DOHH2 (cell line): Measurements from ENCODE around the gene CGNL1.

Experiments used
- H3F3A ChIP-seq: fragments of 200-600 bp; sonication (generic), shearing (Covaris generic); 2 replicates; pipeline ENCODE4 v1.6.0; 2016; ENCODE audit warnings: antibody characterized with exemption, mild to moderate bottlenecking; ENCODE audit not compliant: control insufficient read depth, insufficient read depth
- H3K27ac ChIP-seq: fragments of 200-600 bp; sonication (generic); 2 replicates; pipeline ENCODE4 v1.5.1; 2014; ENCODE audit warnings: low read depth, mild to moderate bottlenecking, low read length, moderate library complexity
- H3K27me3 ChIP-seq: fragments of 200-600 bp; sonication (generic); 2 replicates; pipeline ENCODE4 v1.6.1; 2014; ENCODE audit warnings: mild to moderate bottlenecking, low read length, mixed read lengths; ENCODE audit not compliant: control insufficient read depth
- H3K36me3 ChIP-seq: fragments of 200-600 bp; sonication (generic); 2 replicates; pipeline ENCODE4 v1.6.1; 2014; ENCODE audit warnings: mild to moderate bottlenecking, low read length, moderate library complexity, mixed read lengths; ENCODE audit not compliant: control insufficient read depth
- H3K4me1 ChIP-seq: fragments of 200-600 bp; sonication (generic); 2 replicates; pipeline ENCODE4 v1.6.1; 2014; ENCODE audit warnings: mild to moderate bottlenecking, low read length, mixed read lengths; ENCODE audit not compliant: control insufficient read depth
- H3K4me2 ChIP-seq: fragments of 200-600 bp; sonication (generic); 2 replicates; pipeline ENCODE4 v1.6.0; 2014; ENCODE audit warnings: mild to moderate bottlenecking, low read length, moderate library complexity
- H3K4me3 ChIP-seq: fragments of 200-600 bp; sonication (generic); 2 replicates; pipeline ENCODE4 v1.5.1; 2014; ENCODE audit warnings: mild to moderate bottlenecking, low read length, mixed read lengths
- H3K79me2 ChIP-seq: fragments of 200-600 bp; sonication (generic); 2 replicates; pipeline ENCODE4 v1.6.1; 2014; ENCODE audit warnings: mild to moderate bottlenecking, low read length, mixed read lengths; ENCODE audit not compliant: control insufficient read depth
- H3K9me2 ChIP-seq: fragments of 200-600 bp; sonication (generic); replicated peaks from 2 replicates; pipeline ENCODE4 v1.6.1; 2014; ENCODE audit warnings: mild to moderate bottlenecking, low read length, mixed read lengths; ENCODE audit not compliant: control insufficient read depth
- H3K9me3 ChIP-seq: fragments of 200-600 bp; sonication (generic); 2 replicates; pipeline ENCODE4 v1.6.1; 2014; ENCODE audit warnings: antibody characterized with exemption, low read length, mixed read lengths; ENCODE audit not compliant: control insufficient read depth, insufficient read depth
- H4K20me1 ChIP-seq: fragments of 200-600 bp; sonication (generic); 2 replicates; pipeline ENCODE4 v1.6.0; 2014; ENCODE audit warnings: low read depth, mild to moderate bottlenecking, antibody characterized with exemption, low read length, moderate library complexity; ENCODE audit not compliant: control insufficient read depth, insufficient read depth
- CTCF ChIP-seq: fragments of 200-600 bp; sonication (generic); IDR thresholded peaks from one replicate; pipeline ENCODE4 v1.5.1; 2014; ENCODE audit warnings: antibody characterized with exemption, mild to moderate bottlenecking, low read depth, low read length; ENCODE audit not compliant: poor library complexity, severe bottlenecking
- EZH2phosphoT487 ChIP-seq: fragments of 200-600 bp; sonication (generic); IDR thresholded peaks from 2 replicates; pipeline ENCODE4 v1.6.1; 2017; ENCODE audit warnings: borderline replicate concordance, mild to moderate bottlenecking, antibody characterized with exemption, low read length, moderate library complexity, mixed read lengths

CGNL1 gene

GRCh38 chr15:57472861-57473260, 96.6 kb downstream of the CGNL1 start:
- no peaks in the 10 kb centered on the region for H3K36me3 ChIP-seq
- H3K4me2 ChIP-seq = no peak overlapping the region
- H3K27me3 ChIP-seq = peaks cover 17% of the 10 kb centered on the region; the same call in 1 of the 2 replicates
- H3F3A ChIP-seq = no peaks in the 10 kb centered on the region
- H3K9me2 ChIP-seq = no peaks in the 10 kb centered on the region
- H4K20me1 ChIP-seq = no peaks in the 10 kb centered on the region
- no peak overlapping the region for H3K4me3 ChIP-seq
- no peaks in the 10 kb centered on the region for H3K9me3 ChIP-seq
- no peak overlapping the region for H3K27ac ChIP-seq
- no peaks in the 10 kb centered on the region for H3K4me1 ChIP-seq
- no peaks in the 10 kb centered on the region for H3K79me2 ChIP-seq
- TF ChIP-seq EZH2phosphoT487 (no peak), CTCF (no peak)

- Histone ChIP-seq H3K9me2 (no peaks in the 10 kb centered on the region), H3K4me2 (no peak overlapping the region), H3K4me3 (no peak overlapping the region), H3K4me1 (no peaks in the 10 kb centered on the region), H4K20me1 (no peaks in the 10 kb centered on the region), H3F3A (no peaks in the 10 kb centered on the region), H3K9me3 (no peaks in the 10 kb centered on the region), H3K27me3 (peaks cover 9% of the 10 kb centered on the region; the same call in 1 of the 2 replicates), H3K36me3 (no peaks in the 10 kb centered on the region), H3K79me2 (no peaks in the 10 kb centered on the region), H3K27ac (no peak overlapping the region)
- TF ChIP-seq CTCF (no peak), EZH2phosphoT487 (no peak)
Observed at GRCh38 chr15:57476533-57476975, 100.2 kb downstream of the CGNL1 start.

- H3K4me3 ChIP-seq = no peak overlapping the region
- TF ChIP-seq CTCF (no peak), EZH2phosphoT487 (no peak)
- no peaks in the 10 kb centered on the region for H4K20me1 ChIP-seq
- no peaks in the 10 kb centered on the region for H3K79me2 ChIP-seq
- no peaks in the 10 kb centered on the region for H3K9me2 ChIP-seq
- no peaks in the 10 kb centered on the region for H3K36me3 ChIP-seq
- H3K27ac ChIP-seq = no peak overlapping the region
- no peaks in the 10 kb centered on the region for H3K4me1 ChIP-seq
- peaks cover 3% of the 10 kb centered on the region; the same call in 1 of the 2 replicates for H3K27me3 ChIP-seq
- no peaks in the 10 kb centered on the region for H3F3A ChIP-seq
- H3K4me2 ChIP-seq = no peak overlapping the region
- no peaks in the 10 kb centered on the region for H3K9me3 ChIP-seq
Observed at GRCh38 chr15:57477736-57478522, 101.6 kb downstream of the CGNL1 start.
